Measurements from ENCODE around the gene CD59. TPM values are rescaled to one million over a fixed set of nuclear protein-coding genes. Genes with fewer than 3 reads are reported as not detected.

Gene CD59
- total and polyA plus RNA-seq, 2 of the 13 experiments (the other 11 are each of a cell fraction or from before 2014, with no cell fraction given): 127 to 289 TPM

DNA sequence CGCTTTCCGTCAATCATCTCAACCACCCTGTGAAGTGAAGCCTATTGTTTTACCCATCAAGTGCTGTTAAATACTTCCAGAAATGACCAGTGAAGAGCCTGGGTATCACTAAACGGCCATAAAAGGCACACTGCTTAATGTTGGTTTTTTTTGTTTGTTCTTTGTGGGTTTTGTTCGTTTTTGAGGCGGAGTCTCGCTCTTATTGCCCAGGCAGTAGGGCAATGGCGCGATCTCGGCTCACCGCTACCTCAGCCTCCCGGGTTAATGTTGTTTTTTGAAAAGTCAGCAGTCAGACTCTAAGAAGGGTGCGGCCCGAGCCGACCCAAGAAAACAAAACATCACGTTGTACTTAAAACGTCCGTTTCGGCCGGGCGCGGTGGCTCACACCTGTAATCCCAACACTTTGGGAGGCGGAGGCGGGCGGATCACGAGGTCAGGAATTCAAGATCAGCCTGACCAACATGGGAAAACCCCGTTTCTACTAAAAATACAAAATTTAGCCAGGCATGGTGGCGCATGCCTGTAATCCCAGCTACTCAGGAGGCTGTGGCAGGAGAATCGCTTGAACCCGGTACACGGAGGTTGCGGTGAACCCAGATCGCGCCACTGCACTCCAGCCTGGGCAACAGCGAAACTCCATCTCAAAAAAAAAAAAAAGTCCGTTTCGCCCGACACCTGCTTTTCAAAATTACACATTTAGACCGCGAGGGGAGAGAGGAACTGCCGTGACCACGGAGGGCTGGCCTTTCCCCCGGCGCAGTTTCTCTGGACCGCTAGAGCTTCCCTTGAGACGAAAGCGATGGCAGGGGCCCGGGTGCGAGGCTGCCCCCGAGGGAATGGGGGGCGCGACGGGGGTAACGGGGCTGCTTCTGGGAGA lies 714 bp downstream of the CD59 start (continued):
- peak; percentile 26; the same call in 1 of the 2 replicates for TF ChIP-seq TEAD2 (CRISPR knock-in tag; IDR thresholded peaks at IDR 0.05)
- TF ChIP-seq ZNF878 (CRISPR knock-in tag; IDR thresholded peaks at IDR 0.05): no peak
- TF ChIP-seq ARID2 (CRISPR knock-in tag; IDR thresholded peaks at IDR 0.05; ENCODE audit: borderline replicate concordance): peak; percentile 15; the same call in 1 of the 2 replicates
- no peak for TF ChIP-seq RAD51 (IDR thresholded peaks at IDR 0.05; ENCODE audit: borderline replicate concordance)
- TF ChIP-seq ZNF33A (CRISPR knock-in tag; IDR thresholded peaks at IDR 0.05; ENCODE audit: borderline replicate concordance): no peak
- TF ChIP-seq, protein P1, sequence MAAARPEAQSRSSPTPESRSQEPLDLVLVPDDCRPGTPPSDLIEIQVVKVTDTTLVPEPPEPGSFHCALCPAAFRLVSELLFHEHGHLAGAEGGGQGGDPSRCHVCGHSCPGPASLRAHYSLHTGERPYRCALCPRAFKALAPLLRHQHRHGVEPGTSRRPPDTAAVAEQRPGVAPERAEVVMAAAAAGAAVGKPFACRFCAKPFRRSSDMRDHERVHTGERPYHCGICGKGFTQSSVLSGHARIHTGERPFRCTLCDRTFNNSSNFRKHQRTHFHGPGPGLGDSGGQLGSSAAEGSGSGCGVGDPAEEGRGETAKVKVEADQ (CRISPR knock-in tag; IDR thresholded peaks at IDR 0.05; ENCODE audit: borderline replicate concordance): 0 out of 2 replicates have a peak, but pooled peaks have one; percentile 10
- TF ChIP-seq GLI4 (CRISPR knock-in tag; IDR thresholded peaks at IDR 0.05; ENCODE audit: borderline replicate concordance): 0 out of 2 replicates have a peak, but pooled peaks have one; percentile 44
- no peak for TF ChIP-seq ZNF788 (CRISPR knock-in tag; IDR thresholded peaks at IDR 0.05; ENCODE audit: borderline replicate concordance)
- TF ChIP-seq MXI1 (IDR thresholded peaks at IDR 0.05; ENCODE audit: borderline replicate concordance, low read depth, low read length): no peak
- TF ChIP-seq ZNF354B (CRISPR knock-in tag; IDR thresholded peaks at IDR 0.05): no peak
- TF ChIP-seq MYC (CRISPR knock-in tag; IDR thresholded peaks at IDR 0.05; ENCODE audit: borderline replicate concordance): no peak
- TF ChIP-seq JDP2 (CRISPR knock-in tag; IDR thresholded peaks at IDR 0.05; ENCODE audit: borderline replicate concordance): no peak
- TF ChIP-seq, protein P2, sequence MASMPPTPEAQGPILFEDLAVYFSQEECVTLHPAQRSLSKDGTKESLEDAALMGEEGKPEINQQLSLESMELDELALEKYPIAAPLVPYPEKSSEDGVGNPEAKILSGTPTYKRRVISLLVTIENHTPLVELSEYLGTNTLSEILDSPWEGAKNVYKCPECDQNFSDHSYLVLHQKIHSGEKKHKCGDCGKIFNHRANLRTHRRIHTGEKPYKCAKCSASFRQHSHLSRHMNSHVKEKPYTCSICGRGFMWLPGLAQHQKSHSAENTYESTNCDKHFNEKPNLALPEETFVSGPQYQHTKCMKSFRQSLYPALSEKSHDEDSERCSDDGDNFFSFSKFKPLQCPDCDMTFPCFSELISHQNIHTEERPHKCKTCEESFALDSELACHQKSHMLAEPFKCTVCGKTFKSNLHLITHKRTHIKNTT (CRISPR knock-in tag; IDR thresholded peaks at IDR 0.05): no peak
- TF ChIP-seq MAF1 (CRISPR knock-in tag; IDR thresholded peaks at IDR 0.05; ENCODE audit: borderline replicate concordance): peak; percentile 32; the same call in 1 of the 2 replicates
- no peak for TF ChIP-seq SNAI1 (CRISPR knock-in tag; IDR thresholded peaks at IDR 0.05; ENCODE audit: borderline replicate concordance)
- TF ChIP-seq PTBP1 (IDR thresholded peaks at IDR 0.05; ENCODE audit: low read depth, low read length, poor library complexity, severe bottlenecking): no peak
- no peak for TF ChIP-seq ZNF839 (CRISPR knock-in tag; IDR thresholded peaks at IDR 0.05; ENCODE audit: borderline replicate concordance)
- TF ChIP-seq ZNF333 (CRISPR knock-in tag; IDR thresholded peaks at IDR 0.05; ENCODE audit: borderline replicate concordance): no peak

All from HepG2 (cell line).